Right lobe of liver (tissue), 4 donors: Measurements from ENCODE around the gene ELMOD3.

Experiments used
- CTCF ChIP-seq, 4 donors: fragments of 200-600 bp in 3 of 4; fragments of 450-650 bp in 1 of 4; IDR thresholded peaks; one replicate each; pipeline versions ENCODE4 v1.5.1 to v1.8.0; 2016 to 2022; ENCODE audit warnings: antibody characterized with exemption in 4 of 4, mild to moderate bottlenecking in 2 of 4
- POLR2A ChIP-seq: fragments of 450-650 bp; IDR thresholded peaks from one replicate; pipeline ENCODE4 v1.6.1; 2017; ENCODE audit warnings: antibody characterized with exemption, mild to moderate bottlenecking
- donor health status: DM: no; HTN: no; CAD: no.
- donor health status: DM: no; HTN: no; CAD: no.
- donor health status: DM: no; HTN: yes; CAD: no.

GRCh38 chr2:85307527-85307897, 47.1 kb upstream of the ELMOD3 start:
- TF ChIP-seq CTCF (IDR thresholded peaks at IDR 0.05) (no peak), POLR2A (no peak)
